ENCODE data around the gene HORMAD2.

Gene HORMAD2

DNA sequence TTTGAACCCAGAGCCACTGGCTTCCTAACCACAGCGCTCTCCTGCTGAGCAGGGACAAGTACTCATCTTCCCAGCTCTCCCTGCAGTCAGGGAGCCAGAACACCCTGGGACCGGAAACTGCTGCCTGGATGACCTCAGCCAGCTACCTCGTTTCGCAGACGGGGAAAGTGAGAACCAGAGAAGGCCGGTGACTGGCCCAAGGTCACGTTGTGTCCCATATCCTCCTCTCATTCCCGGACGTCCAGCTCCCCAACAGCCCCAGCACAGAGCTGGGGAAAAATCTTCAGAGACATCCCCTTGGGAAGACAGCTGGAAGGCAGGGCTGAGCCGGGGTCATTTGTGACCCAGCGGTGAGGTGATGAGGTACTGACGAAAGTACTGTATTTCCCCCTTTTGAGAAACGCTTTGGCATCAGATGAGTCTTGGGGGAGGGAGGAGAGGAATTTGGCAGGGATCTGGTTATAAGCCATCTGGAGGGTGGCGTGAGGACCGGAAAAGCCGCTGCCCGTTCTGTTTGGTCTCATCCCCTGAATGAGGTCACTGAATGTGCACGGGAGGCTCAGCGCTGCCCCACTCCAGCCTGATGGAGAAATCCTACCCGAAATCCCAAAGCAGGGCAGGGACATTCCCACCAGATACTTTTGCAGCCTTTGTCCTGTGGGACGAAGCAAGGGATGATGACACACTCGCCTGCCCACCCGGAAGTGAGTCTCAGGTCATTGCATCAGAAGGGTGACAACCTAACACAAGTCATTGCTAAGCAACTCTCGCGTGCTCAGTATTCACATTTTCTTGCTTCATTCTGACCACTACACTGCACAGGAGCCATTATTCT lies 125.2 kb downstream of the HORMAD2 start:
- Histone ChIP-seq H3K9me2 (replicated peaks; ENCODE audit: low read depth, low read length) (no peaks in the 10 kb centered on the region), H3F3A (ENCODE audit: low read depth) (no peaks in the 10 kb centered on the region), H3K4me2 (ENCODE audit: low read depth, low read length, poor library complexity, severe bottlenecking) (no peak overlapping the region), H3K27me3 (ENCODE audit: insufficient read depth, low read length, poor library complexity, severe bottlenecking) (no peaks in the 10 kb centered on the region), H4K20me1 (ENCODE audit: insufficient read depth, low read length, poor library complexity, severe bottlenecking) (no peaks in the 10 kb centered on the region), H3K36me3 (ENCODE audit: insufficient read depth, low read length) (no peaks in the 10 kb centered on the region), H3K9me3 (ENCODE audit: insufficient read depth, low read depth, low read length) (no peaks in the 10 kb centered on the region), H3K79me2 (ENCODE audit: insufficient read depth, low read length) (no peaks in the 10 kb centered on the region), H2AFZ (ENCODE audit: low read length) (no peak overlapping the region), H3K4me3 (ENCODE audit: low read length, poor library complexity, severe bottlenecking) (no peak overlapping the region), H3K9ac (ENCODE audit: low read depth, low read length, poor library complexity, severe bottlenecking) (no peak overlapping the region), H3K4me1 (ENCODE audit: insufficient read depth, low read length, poor library complexity, severe bottlenecking) (peaks cover 6% of the 10 kb centered on the region)
- TF ChIP-seq EZH2phosphoT487 (IDR thresholded peaks at IDR 0.05; ENCODE audit: borderline replicate concordance) (no peak), CTCF (conservative IDR thresholded peaks at IDR 0.05; ENCODE audit: low read length) (no peak)

GRCh38 chr22:30206944-30207343 lies 126.7 kb downstream of the HORMAD2 start:
- no peaks in the 10 kb centered on the region for H3K9me2 ChIP-seq (replicated peaks; ENCODE audit: low read depth, low read length)
- no peak overlapping the region for H3K4me2 ChIP-seq (ENCODE audit: low read depth, low read length, poor library complexity, severe bottlenecking)
- no peaks in the 10 kb centered on the region for H3K27me3 ChIP-seq (ENCODE audit: insufficient read depth, low read length, poor library complexity, severe bottlenecking)
- H4K20me1 ChIP-seq (ENCODE audit: insufficient read depth, low read length, poor library complexity, severe bottlenecking), result no peaks in the 10 kb centered on the region
- TF ChIP-seq CTCF (conservative IDR thresholded peaks at IDR 0.05; ENCODE audit: low read length) (no peak), EZH2phosphoT487 (IDR thresholded peaks at IDR 0.05; ENCODE audit: borderline replicate concordance) (no peak)
- no peak overlapping the region for H3K9ac ChIP-seq (ENCODE audit: low read depth, low read length, poor library complexity, severe bottlenecking)
- H3K36me3 ChIP-seq (ENCODE audit: insufficient read depth, low read length), result no peaks in the 10 kb centered on the region
- no peak overlapping the region for H2AFZ ChIP-seq (ENCODE audit: low read length)
- no peak overlapping the region for H3K4me3 ChIP-seq (ENCODE audit: low read length, poor library complexity, severe bottlenecking)
- H3K9me3 ChIP-seq (ENCODE audit: insufficient read depth, low read depth, low read length), result no peaks in the 10 kb centered on the region
- peaks cover 6% of the 10 kb centered on the region for H3K4me1 ChIP-seq (ENCODE audit: insufficient read depth, low read length, poor library complexity, severe bottlenecking)
- no peaks in the 10 kb centered on the region for H3K79me2 ChIP-seq (ENCODE audit: insufficient read depth, low read length)
- H3F3A ChIP-seq (ENCODE audit: low read depth), result no peaks in the 10 kb centered on the region

- H3K4me3 ChIP-seq (ENCODE audit: low read length, poor library complexity, severe bottlenecking), result no peak overlapping the region
- H3K9me2 ChIP-seq (replicated peaks; ENCODE audit: low read depth, low read length), result no peaks in the 10 kb centered on the region
- no peak overlapping the region for H3K4me2 ChIP-seq (ENCODE audit: low read depth, low read length, poor library complexity, severe bottlenecking)
- no peaks in the 10 kb centered on the region for H3K9me3 ChIP-seq (ENCODE audit: insufficient read depth, low read depth, low read length)
- no peak overlapping the region for H3K9ac ChIP-seq (ENCODE audit: low read depth, low read length, poor library complexity, severe bottlenecking)
- H3K36me3 ChIP-seq (ENCODE audit: insufficient read depth, low read length), result no peaks in the 10 kb centered on the region
- no peaks in the 10 kb centered on the region for H3K27me3 ChIP-seq (ENCODE audit: insufficient read depth, low read length, poor library complexity, severe bottlenecking)
- H3F3A ChIP-seq (ENCODE audit: low read depth), result no peaks in the 10 kb centered on the region
- H4K20me1 ChIP-seq (ENCODE audit: insufficient read depth, low read length, poor library complexity, severe bottlenecking), result no peaks in the 10 kb centered on the region
- peaks cover 15% of the 10 kb centered on the region for H3K4me1 ChIP-seq (ENCODE audit: insufficient read depth, low read length, poor library complexity, severe bottlenecking)
- no peak overlapping the region for H2AFZ ChIP-seq (ENCODE audit: low read length)
- H3K79me2 ChIP-seq (ENCODE audit: insufficient read depth, low read length), result no peaks in the 10 kb centered on the region
- TF ChIP-seq CTCF (conservative IDR thresholded peaks at IDR 0.05; ENCODE audit: low read length) (no peak), EZH2phosphoT487 (IDR thresholded peaks at IDR 0.05; ENCODE audit: borderline replicate concordance) (no peak)
Observed at GRCh38 chr22:30208631-30209603, 128.7 kb downstream of the HORMAD2 start.
